Endodermal cell (in vitro differentiated cells): ENCODE results near the gene NBAS. TPM values are rescaled to one million over a fixed set of nuclear protein-coding genes. Genes with fewer than 3 reads are reported as not detected.

ENCODE experiments used
- DNase-seq: peaks from one replicate; pipeline ENCODE4 v3.0.0-alpha.2; 2017
- H3K27ac ChIP-seq: 2 replicates; pipeline ENCODE4 v1.5.1; 2013; ENCODE audit warnings: mild to moderate bottlenecking, low read depth, low read length, moderate library complexity
- H3K27me3 ChIP-seq: 2 replicates; pipeline ENCODE4 v1.6.1; 2013; ENCODE audit warnings: mild to moderate bottlenecking, low read length, moderate library complexity; ENCODE audit not compliant: insufficient read depth, control insufficient read depth, poor library complexity, severe bottlenecking
- H3K36me3 ChIP-seq: 2 replicates; pipeline ENCODE4 v1.7.0; 2013; ENCODE audit warnings: mild to moderate bottlenecking, low read length, moderate library complexity; ENCODE audit not compliant: control insufficient read depth, insufficient read depth
- H3K4me1 ChIP-seq: one replicate; pipeline ENCODE4 v1.7.0; 2013; ENCODE audit warnings: low read length; ENCODE audit not compliant: control insufficient read depth, insufficient read depth
- H3K4me3 ChIP-seq: 2 replicates; pipeline ENCODE4 v1.5.1; 2013; ENCODE audit warnings: mild to moderate bottlenecking, low read length, moderate library complexity
- H3K9ac ChIP-seq: 2 replicates; pipeline ENCODE4 v1.6.1; 2013; ENCODE audit warnings: mild to moderate bottlenecking, low read length, moderate library complexity; ENCODE audit not compliant: poor library complexity, severe bottlenecking; ENCODE audit errors: extremely low read depth
- H3K9me3 ChIP-seq: 2 replicates; pipeline ENCODE4 v1.6.1; 2013; ENCODE audit warnings: mild to moderate bottlenecking, low read length, moderate library complexity; ENCODE audit not compliant: control insufficient read depth
- H3K27ac Mint-ChIP-seq: 2 replicates; pipeline ENCODE4 v1.8.0; 2020; ENCODE audit warnings: mixed read lengths
- H3K27me3 Mint-ChIP-seq: 2 replicates; pipeline ENCODE4 v1.8.0; 2021; ENCODE audit warnings: mild to moderate bottlenecking, mixed read lengths; ENCODE audit not compliant: insufficient read depth
- H3K36me3 Mint-ChIP-seq: 2 replicates; pipeline ENCODE4 v1.8.0; 2020; ENCODE audit warnings: low read depth, mixed read lengths
- H3K4me1 Mint-ChIP-seq: 2 replicates; pipeline ENCODE4 v1.8.0; 2020; ENCODE audit warnings: mixed read lengths
- H3K4me3 Mint-ChIP-seq: 2 replicates; pipeline ENCODE4 v1.8.0; 2020; ENCODE audit warnings: mild to moderate bottlenecking, moderate library complexity, mixed read lengths
- H3K9me3 Mint-ChIP-seq: 2 replicates; pipeline ENCODE4 v1.8.0; 2020; ENCODE audit warnings: mild to moderate bottlenecking, mixed read lengths
- CTCF ChIP-seq: fragments of 200-600 bp; sonication (generic); conservative IDR thresholded peaks from 2 replicates; pipeline ENCODE4 v1.5.0; 2021; ENCODE audit warnings: antibody characterized with exemption, mild to moderate bottlenecking
- WGBS, 2 experiments: methylation state at CpG; one replicate each; pipeline versions ENCODE4 v1.1.5 to v1.1.7; 2013; ENCODE audit warnings: missing lambda C conversion rate in 2 of 2, mixed read lengths in 1 of 2; ENCODE audit not compliant: insufficient coverage in 1 of 2, insufficient read length in 1 of 2; 5-methylcytosine and 5-hydroxymethylcytosine counted together
- total RNA-seq, 2 donors: library from RNA; stranded (reverse); fragmentation: NEBNext Ultra II Directional in 1 of 2; extraction: Animal tissue kit (Norgen Biotek cat#: 25700) in 1 of 2; gene quantifications; 2 replicates in 1 of 2; 3 replicates in 1 of 2; pipeline ENCODE4 v1.2.1, GENCODE V29; 2021

The NBAS gene
- total RNA-seq, 2 donors from 2014 or later, result 47.4 to 54.7 TPM

- no peak for DNase-seq
- H3K9me3 ChIP-seq, result peaks cover 10% of the 10 kb centered on the region
- H3K27ac ChIP-seq, result no peak overlapping the region
- Mint-ChIP-seq H3K27me3 (no peaks in the 10 kb centered on the region), H3K4me3 (no peak overlapping the region), H3K4me1 (peaks cover 14% of the 10 kb centered on the region), H3K36me3 (no peaks in the 10 kb centered on the region), H3K9me3 (peaks cover 12% of the 10 kb centered on the region), H3K27ac (no peak overlapping the region)
- H3K4me3 ChIP-seq, result no peak overlapping the region
- H3K9ac ChIP-seq, result no peak overlapping the region
- H3K36me3 ChIP-seq, result no peaks in the 10 kb centered on the region
- 92 to 100% methylated on average over 3 to 4 of the region's 4 CpGs for WGBS, 2 experiments
- TF ChIP-seq CTCF, result no peak
- H3K4me1 ChIP-seq, result no peaks in the 10 kb centered on the region
- no peaks in the 10 kb centered on the region for H3K27me3 ChIP-seq
Observed at GRCh38 chr2:15117409-15118050, 443.6 kb downstream of the NBAS start.

Other genes with a start within 250 kb of the NBAS start
- gene DDX1, start 30.5 kb upstream of the NBAS start, total RNA-seq, result 100 to 1,000 TPM; 116 to 126 TPM